Raji (cell line): ENCODE measurements around the gene EYS.

Experiments used
- POLR2A ChIP-seq: IDR thresholded peaks from 2 replicates; pipeline ENCODE4 v1.6.1; 2011; ENCODE audit warnings: low read depth, low read length, control low read depth; ENCODE audit not compliant: insufficient read depth

Gene EYS

DNA sequence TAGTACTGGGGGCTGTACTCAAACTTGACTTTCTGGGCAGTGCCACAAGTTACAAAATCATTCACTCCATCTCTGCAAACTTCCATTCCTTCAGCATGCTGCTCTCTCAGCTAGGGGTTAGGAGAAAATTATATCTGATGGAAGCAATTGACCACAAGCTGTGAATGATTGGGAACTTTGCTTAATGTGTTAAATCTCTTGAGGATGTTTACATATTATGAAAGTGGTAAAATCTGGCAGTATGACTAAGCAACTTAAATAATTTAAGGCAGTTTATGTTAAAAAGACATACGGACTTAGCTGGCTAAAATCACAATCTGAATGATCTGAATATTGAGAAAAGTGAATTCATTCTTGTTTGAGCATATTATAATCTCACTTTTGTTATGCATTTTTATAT, 1656.4 kb downstream of the EYS start:
- TF ChIP-seq POLR2A, result no peak

DNA sequence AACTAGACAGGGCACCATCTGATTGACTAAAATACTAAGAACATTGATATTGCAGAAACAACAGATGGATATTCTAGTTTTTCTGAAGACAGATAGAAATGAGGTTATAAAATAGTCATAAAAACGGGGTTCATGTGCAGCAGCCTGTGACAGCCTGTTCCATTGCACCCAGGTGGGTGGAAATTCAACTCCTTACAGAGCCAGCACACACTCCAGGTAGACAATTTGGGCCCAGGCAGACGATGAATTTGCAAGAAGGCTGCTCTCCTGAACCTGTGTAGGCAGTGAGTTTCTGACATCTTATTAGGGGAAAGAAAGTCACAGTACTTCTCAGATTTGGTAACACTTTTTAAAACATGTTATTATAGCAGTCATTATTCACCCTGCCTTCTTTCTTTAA, 1657.3 kb downstream of the EYS start:
- no peak for TF ChIP-seq POLR2A

DNA sequence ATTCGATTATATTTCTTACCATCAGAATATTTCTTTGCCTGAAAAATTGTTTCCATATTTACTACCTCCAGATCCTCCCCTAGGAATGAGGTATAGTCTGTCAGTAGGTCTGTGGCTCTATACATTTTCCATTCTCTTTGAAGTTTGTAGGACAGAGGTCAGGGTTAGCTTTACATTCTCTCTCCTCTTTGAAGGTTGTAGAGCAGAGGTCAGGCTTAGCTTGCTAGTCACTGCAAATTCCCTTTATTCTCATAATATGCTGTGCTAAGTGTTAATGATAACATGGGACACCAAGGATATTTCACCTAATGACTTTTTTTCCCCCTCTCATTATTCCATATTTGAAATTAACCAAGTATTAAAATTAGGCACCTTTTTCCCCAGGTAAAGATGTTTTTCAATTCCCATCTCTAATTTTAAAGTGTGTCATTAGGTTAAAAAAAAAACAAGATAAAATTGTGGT, 1660.2 kb downstream of the EYS start:
- TF ChIP-seq POLR2A, result no peak

DNA sequence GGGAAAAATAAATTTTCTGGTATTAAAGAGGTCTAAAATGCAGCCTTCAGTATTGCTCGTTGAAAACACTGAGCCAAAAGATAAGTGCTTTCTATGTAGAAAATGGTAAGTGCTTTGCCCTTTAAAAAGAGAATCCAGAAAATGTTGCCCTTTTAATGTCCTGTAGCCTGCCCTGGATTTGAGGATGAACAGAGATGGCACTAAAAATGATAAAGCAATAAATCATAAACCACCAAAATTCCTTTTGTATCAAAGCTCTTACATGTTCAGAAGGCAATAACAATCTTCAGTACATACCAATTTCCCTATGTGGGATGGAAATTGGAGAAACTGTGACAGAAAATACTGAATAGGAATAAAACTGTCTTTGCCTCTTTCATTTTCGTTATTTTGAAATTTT, 1665.7 kb downstream of the EYS start:
- TF ChIP-seq POLR2A, result no peak

DNA sequence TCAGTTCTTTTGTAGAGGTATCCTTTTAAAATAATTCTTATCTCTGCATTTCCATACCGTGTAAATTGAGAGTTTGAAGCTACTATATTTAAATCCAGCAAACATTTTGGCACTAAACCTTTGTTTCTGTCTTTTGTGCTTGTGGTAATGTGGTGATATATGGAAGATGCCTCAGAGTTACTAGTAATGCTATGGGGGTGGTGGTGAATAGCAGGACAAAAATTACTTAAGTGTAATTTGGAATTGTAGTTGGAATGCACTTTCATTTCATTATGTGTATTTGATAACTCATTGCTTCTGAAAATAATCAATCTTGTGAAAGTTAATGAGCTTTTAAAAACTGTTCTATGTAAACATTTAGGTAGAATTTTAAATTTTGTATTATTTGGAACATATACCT, 1666.9 kb downstream of the EYS start:
- TF ChIP-seq POLR2A, result no peak

DNA sequence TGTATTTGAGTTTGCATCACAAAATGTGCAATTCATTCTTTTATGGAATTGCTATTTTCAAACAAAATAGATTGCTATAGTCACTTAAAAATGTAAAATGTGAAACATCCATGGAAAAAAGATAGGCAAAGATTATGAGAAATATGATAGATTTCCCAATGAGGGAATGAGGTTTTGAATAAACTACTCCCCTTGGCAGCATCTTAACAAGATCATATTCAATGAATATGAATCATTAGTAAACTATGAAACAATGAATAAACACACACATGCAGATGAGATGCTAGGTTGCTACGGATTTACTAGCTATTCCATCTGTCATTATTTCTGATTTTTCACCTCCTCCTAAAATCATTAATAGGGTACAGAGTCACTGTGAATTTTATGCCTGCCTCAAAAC, 1669.6 kb downstream of the EYS start:
- no peak for TF ChIP-seq POLR2A

DNA sequence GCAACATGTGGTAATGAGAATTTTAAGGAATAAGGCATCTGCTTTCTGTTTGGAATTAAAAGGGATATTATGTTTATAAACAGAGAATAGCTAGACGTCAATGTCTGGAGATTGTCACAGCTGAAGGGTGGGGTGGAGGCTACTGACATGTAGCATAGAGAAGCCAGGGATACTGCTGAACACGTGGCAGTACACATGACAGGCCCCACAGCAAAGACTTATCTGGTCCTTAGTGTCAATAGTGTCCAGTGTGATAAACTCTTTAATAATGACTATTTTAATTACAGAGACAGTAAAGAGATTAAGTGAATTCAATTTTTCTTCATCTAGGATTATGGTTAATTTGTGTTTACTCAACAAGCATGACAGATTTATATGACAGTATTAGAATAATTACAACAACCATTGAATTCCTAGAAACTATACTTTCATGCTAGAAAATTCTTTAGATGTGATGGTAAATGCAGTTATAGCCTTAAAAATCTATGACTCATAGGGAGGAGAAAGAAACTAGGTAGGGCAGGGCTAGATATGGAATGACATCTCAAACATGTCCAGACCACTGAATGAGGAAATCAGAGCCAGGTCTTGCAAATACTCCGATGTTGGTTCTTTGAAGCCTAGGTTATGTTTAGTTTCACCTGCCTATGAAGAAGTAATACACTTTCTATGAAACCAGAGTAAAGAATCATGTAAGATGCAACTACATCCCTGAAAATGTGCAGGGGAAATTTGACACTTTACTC, 1671.9 kb downstream of the EYS start:
- no peak for TF ChIP-seq POLR2A

DNA sequence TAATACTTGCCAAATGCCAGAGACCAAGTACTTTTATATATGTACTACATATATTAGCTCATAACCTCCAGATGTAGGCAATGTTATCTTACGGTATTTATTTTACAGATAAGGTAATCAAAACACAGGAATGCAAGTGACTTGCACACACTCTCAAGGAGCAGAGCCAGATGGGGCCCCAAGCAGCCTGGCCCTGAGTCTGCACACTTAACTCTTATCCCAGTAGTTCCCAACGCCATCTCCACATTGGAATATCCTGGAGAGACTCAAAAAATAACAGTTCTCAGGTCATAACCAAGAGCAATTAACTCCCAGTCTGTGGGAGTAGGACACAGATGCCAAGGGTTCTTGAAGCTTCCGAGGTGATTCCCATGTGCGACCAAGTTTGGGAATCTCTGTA, 1672.7 kb downstream of the EYS start:
- TF ChIP-seq POLR2A, result no peak

DNA sequence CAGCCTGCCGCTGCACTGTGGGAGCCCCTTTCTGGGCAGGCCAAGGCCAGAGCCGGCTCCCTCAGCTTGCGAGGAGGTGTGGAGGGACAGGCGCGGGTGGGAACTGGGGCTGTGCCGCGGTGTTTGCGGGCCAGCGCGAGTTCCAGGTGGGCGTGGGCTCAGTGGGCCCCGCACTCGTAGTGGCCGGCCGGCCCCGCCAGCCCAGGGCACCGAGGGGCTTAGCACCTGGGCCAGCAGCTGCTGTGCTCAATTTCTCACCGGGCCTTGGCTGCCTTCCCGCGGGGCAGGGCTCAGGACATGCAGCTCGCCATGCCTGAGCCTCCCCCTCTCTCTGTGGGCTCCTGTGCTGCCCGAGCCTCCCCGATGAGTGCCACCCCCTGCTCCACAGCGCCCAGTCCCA, 1683.3 kb downstream of the EYS start:
- no peak for TF ChIP-seq POLR2A

DNA sequence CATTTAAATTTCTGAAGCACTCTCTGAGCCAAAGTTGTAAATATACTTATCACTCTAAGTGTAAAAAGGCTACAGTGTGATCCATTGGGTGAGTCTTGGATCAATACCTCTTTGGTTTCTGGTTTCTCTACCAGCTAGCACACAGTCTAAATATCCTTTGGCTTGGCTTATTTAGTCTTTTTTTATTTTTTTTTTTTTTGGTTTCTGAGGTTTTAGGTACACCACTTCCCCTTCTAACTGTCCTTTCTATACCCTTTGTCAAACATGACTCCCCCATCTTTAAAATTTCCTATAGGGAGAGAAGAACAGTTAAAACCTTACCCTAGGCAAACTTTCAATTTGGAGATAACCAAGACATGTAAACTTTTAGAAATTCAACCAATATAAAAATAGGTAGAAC, 1692.4 kb downstream of the EYS start:
- no peak for TF ChIP-seq POLR2A

DNA sequence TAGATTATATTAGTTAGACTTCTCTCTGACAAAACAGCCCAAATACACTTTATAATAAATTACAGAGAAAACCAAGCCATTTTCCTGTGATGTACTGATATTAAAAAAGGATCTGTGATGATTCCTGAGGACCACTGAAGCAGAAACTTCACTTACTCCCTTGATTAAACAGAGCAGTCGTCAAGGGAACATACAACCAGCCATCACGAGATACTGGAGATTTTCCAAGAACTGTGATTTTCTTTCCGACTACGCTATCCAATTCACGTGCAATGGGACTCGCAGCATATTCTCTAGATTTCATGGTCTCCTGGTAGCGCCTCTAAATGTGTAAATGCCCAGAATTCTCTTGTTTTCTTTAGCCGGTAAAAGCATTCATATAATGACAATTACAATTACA, 1694.0 kb downstream of the EYS start:
- TF ChIP-seq POLR2A, result no peak

DNA sequence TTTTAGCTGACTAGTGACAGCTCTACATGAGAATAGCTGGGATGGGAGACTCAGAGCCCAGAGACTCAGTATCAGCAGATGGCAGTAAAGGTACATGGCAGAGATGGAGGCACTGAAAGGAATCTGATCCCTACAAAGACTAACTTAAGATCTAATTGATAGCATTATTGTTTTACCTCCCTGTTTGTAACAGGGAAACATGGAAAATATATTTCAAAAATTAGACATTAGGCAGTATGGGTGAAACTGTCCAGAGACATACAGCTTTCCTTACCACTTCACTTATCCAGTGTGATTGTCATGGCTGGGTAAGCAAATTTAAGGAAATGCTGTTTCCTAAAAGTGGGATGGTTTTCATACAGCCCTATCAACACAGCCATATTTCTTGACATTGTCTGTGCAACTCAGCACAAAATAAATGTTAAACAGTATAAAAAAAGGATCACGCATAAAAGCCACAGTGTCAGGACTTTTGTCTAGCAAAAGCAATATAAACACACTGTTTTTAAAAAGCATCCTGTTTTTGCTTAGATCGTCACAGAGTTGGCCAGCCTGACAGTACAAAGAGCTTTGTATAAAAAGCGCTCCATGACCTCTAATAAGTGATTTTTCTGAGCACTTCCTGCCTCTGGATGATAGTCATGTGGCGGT, 1694.5 kb downstream of the EYS start:
- TF ChIP-seq POLR2A, result no peak

DNA sequence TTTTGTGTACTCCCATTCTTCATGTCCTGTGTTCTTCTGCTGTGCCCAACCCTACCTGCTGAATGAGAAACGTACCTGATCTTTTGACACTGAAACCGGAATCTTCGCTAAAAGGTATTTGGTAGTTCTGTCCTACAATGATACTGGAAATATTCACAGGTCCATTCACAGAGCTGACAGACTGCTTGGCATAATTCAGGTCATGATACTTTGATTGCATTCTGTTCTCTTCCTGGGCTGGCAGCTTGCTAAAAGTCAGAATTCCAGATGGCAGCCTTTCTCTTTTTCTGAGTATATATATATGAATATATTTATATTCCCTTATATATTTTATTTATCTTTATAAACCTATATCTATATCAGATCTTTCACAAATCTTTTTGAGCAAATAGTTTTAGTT, 1696.4 kb downstream of the EYS start:
- no peak for TF ChIP-seq POLR2A

DNA sequence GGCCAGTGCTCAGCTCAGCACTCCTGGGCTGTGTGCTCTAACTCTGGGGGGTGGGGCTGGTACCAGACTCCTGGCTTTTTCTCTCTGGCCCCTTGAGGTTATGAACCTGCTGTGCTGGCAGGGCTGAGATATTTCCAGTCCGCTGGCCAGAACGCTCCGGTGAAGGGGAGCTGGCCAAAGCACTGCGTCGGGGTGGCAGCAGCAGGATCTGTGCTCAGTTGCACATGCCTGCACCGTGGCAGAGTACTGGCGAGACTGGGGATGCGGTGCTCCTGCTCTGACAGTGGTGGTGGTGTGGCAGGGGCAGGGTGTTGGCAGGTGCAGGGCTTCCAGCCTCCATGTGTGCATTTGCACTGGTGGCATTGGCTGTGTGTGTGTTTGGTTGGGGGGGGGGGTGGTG, 1697.0 kb downstream of the EYS start:
- no peak for TF ChIP-seq POLR2A

DNA sequence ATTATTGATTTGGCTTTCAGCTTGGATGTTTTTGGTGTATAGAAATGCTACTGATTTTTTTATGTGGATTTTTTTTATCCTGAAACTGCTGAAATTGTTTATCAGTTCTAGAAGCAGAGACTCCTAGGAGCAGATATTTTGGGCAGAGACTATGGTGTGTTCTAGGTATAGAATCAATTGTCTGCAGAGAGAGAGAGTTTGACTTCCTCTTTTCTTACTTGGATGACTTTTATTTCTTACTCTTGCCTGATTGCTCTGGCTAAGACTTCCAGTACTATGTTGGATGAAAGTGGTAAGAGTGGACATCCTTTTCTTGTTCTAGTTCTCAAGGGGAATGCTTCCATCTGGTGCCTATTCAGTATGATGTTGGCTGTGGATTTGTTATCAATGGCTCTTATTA, 1700.8 kb downstream of the EYS start:
- no peak for TF ChIP-seq POLR2A

DNA sequence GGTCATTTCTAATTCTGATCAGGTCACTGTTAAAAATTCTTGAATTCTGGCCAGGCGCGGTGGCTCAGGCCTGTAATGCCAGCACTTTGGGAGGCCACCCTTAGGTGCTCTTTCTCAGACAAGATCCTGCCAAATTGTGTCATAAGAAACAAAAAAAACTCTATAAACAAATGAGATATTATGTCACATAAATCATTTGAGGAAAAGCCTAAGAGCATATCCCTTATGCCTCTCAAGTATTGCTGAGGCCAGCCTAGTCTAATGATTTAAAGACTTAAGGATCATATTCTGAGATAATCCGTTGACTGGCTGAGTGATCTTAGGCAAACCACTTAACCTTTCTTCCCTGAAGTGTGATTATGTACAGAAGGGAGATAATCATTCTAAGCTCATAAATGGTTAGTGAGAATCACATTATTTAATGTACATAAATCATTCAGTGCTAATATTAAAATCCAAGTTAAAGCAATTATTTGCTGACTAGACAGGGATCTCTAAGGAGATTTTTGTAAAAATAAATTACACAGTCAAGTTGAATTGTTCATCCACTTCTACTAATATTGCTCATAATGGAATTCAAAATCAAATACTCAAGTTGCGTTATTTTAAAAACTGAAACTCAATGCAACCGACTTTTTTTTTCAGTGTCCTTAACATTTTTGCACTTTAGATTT, 1706.1 kb downstream of the EYS start:
- TF ChIP-seq POLR2A, result no peak
